Esophagus muscularis mucosa (tissue), 4 donors: Measurements from ENCODE around the gene PON1. TPM values are rescaled to one million over a fixed set of nuclear protein-coding genes. Genes with fewer than 3 reads are reported as not detected.

Experiments
- DNase-seq: peaks from one replicate; pipeline ENCODE4 v3.0.0-alpha.2; 2017; ENCODE audit errors: extremely low spot score
- H3K27ac ChIP-seq, 4 donors: fragments of 200-600 bp; sonication (generic); replicated peaks in 1 of 4; 1 replicate in 3 of 4; 2 replicates in 1 of 4; pipeline ENCODE4 v1.5.1; 2016 to 2019; ENCODE audit warnings: mild to moderate bottlenecking in 1 of 4
- H3K27me3 ChIP-seq, 4 donors: fragments of 200-600 bp; sonication (generic); one replicate each; pipeline versions ENCODE4 v1.5.1 to v1.6.0; 2016 to 2019
- H3K36me3 ChIP-seq, 4 donors: fragments of 200-600 bp; sonication (generic); one replicate each; pipeline ENCODE4 v1.5.1; 2016 to 2019
- H3K4me1 ChIP-seq, 4 donors: fragments of 200-600 bp; sonication (generic); one replicate each; pipeline ENCODE4 v1.5.1; 2016 to 2019
- H3K4me3 ChIP-seq, 4 donors: fragments of 200-600 bp; sonication (generic); 1 replicate in 2 of 4; 2 replicates in 2 of 4; pipeline ENCODE4 v1.5.1; 2016 to 2019; ENCODE audit warnings: mild to moderate bottlenecking in 4 of 4, moderate library complexity in 1 of 4
- H3K9me3 ChIP-seq, 4 donors: fragments of 200-600 bp; sonication (generic); 1 replicate in 3 of 4; 2 replicates in 1 of 4; pipeline ENCODE4 v1.5.1; 2016 to 2019
- CTCF ChIP-seq, 3 experiments: fragments of 200-600 bp in 2 of 3; fragments of 450-650 bp in 1 of 3; sonication (generic) in 2 of 3; IDR thresholded peaks; one replicate each; pipeline ENCODE4 v1.5.1; 2017 to 2019; ENCODE audit warnings: antibody characterized with exemption in 3 of 3, mild to moderate bottlenecking in 2 of 3, moderate library complexity in 1 of 3
- EP300 ChIP-seq: sonication (generic); formaldehyde crosslinking; IDR thresholded peaks from one replicate; pipeline ENCODE4 v1.6.1; 2017; ENCODE audit warnings: antibody characterized with exemption
- POLR2A ChIP-seq: fragments of 450-650 bp; IDR thresholded peaks from one replicate; pipeline ENCODE4 v1.6.1; 2017; ENCODE audit warnings: antibody characterized with exemption, moderate library complexity, mild to moderate bottlenecking, low read depth
- POLR2AphosphoS5 ChIP-seq, 2 donors: sonication (generic); formaldehyde crosslinking; IDR thresholded peaks; one replicate each; pipeline ENCODE4 v1.6.1; 2017; ENCODE audit warnings: antibody characterized with exemption in 2 of 2
- WGBS: methylation state at CpG from one replicate; pipeline ENCODE4 v1.1.5; 2018; 5-methylcytosine and 5-hydroxymethylcytosine counted together
- intact Hi-C: fragments of 100-400 bp; cut with DNase I; formaldehyde crosslinking; loops from one replicate; pipeline ENCODE4 v1.15.1; 2023
- total RNA-seq, 4 donors: library from RNA; depleted of rRNA; stranded (reverse); fragments of >200 nt; gene quantifications; one replicate each; pipeline versions ENCODE4 v1.1.0 to v1.2.1, GENCODE V29; 2016

Gene PON1
- total RNA-seq, 4 donors from 2014 or later, result not detected

DNA sequence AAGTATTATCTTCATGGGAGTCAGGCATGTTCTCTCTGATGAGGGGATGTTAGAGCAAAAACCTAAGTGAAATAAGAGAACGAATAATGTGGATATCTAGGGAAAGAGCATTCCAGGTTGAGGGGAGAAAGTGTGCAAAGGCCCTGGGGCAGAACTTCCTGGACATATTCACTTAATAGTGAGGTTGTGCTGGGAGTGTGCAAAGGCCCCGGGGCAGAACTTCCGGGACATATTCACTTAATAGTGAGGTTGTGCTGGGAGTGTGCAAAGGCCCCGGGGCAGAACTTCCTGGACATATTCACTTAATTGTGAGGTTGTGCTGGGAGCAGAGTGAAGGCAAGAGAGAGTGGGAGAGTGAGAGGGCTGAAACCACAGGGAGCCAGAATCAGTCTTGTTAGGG, 11.8 kb downstream of the PON1 start:
- Histone ChIP-seq H3K9me3 (no peaks in the 10 kb centered on the region), H3K4me1 (no peaks in the 10 kb centered on the region), H3K27me3 (no peaks in the 10 kb centered on the region), H3K27ac (no peak overlapping the region), H3K4me3 (no peak overlapping the region), H3K36me3 (no peaks in the 10 kb centered on the region)
- no peak for TF ChIP-seq CTCF (IDR thresholded peaks at IDR 0.05)
- TF ChIP-seq POLR2A, result no peak
- no peak for TF ChIP-seq EP300
- no peak for TF ChIP-seq POLR2AphosphoS5 (IDR thresholded peaks at IDR 0.05)
- 94% methylated on average over 4 of the region's 4 CpGs for WGBS
- intact Hi-C loops, result no loop called here
- DNase-seq, result peak; percentile 53

DNA sequence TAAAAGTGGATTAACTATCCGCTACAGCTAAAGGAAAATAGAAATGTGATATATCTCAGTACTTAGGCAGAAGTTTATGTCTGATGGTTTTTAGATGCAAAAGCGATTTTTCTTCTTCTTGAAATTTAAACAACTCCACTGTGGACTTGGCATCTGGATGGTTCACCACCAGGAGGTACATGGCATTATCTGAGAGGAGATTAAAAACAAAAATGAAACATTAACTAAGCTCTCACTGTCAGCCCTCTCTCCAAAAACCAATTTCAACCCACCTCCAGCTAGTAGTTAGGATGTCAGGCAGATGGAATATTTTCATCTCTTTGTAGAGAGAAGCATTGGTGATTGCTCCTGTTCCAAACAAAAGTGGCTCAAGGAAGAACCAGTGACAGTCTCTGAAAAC, 12.9 kb downstream of the PON1 start:
- intact Hi-C loops, result no loop called here

DNA sequence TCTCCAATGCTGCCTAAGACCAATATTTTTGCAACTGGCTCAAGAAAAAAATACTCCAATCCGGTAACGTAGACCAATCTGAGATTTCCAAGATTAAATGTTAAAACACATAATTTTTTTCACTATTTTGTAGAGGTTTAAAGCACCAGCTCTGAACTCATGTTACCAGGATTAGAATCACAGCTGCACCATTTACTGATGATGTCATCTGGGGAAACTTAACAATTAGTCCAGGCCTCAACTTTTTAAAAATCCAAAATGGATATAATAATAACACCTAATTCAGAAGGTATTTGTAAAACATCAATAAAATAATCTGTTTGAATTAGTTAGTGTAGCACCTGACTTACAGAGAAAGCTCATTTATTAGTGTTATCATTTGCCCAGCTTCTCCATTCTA, 14.4 kb downstream of the PON1 start:
- WGBS, result 86% methylated on average over 2 of the region's 2 CpGs
- no peak for DNase-seq
- no peaks in the 10 kb centered on the region for H3K4me1 ChIP-seq
- no peak overlapping the region for H3K27ac ChIP-seq
- no peak for TF ChIP-seq CTCF (IDR thresholded peaks at IDR 0.05)
- TF ChIP-seq EP300, result no peak
- no peak for TF ChIP-seq POLR2AphosphoS5 (IDR thresholded peaks at IDR 0.05)
- TF ChIP-seq POLR2A, result no peak
- intact Hi-C loops, result no loop called here
- no peaks in the 10 kb centered on the region for H3K9me3 ChIP-seq
- no peaks in the 10 kb centered on the region for H3K27me3 ChIP-seq
- H3K4me3 ChIP-seq, result no peak overlapping the region
- H3K36me3 ChIP-seq, result no peaks in the 10 kb centered on the region

More for the DNA sequence above, 12.9 kb downstream of the PON1 start:
- no peak for DNase-seq
- Histone ChIP-seq H3K9me3 (no peaks in the 10 kb centered on the region), H3K27ac (no peak overlapping the region), H3K27me3 (no peaks in the 10 kb centered on the region), H3K36me3 (no peaks in the 10 kb centered on the region), H3K4me1 (no peaks in the 10 kb centered on the region), H3K4me3 (no peak overlapping the region)
- TF ChIP-seq POLR2AphosphoS5 (IDR thresholded peaks at IDR 0.05), result no peak
- TF ChIP-seq POLR2A, result no peak
- no peak for TF ChIP-seq EP300
- no peak for TF ChIP-seq CTCF (IDR thresholded peaks at IDR 0.05)
- WGBS, result 66% methylated on average over 2 of the region's 2 CpGs

DNA sequence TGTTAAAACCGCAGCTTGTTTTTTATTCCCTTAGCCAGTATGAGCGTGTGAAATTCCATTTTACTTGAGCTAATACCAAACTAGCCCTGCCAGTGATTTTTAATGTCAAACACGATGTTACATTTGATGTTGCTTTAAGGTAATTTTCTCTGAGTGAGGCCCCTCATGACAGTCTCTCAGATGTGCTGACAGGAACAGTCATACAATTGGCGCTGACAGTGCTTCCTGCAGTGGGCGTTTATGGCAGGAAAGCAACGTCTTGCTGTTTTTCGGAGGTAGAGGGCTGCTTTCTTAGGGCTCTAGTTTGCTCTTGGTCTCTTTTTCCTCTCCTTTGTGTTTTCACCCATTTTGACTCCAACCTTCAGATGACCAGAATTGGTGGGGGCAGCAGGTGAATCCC, 19.3 kb downstream of the PON1 start:
- no peak overlapping the region for H3K27ac ChIP-seq
- H3K4me3 ChIP-seq, result no peak overlapping the region
- peaks cover 0 to 3% (median 0%) of the 10 kb centered on the region in 4 donors for H3K27me3 ChIP-seq
- DNase-seq, result no peak
- intact Hi-C loops, result no loop called here
- H3K9me3 ChIP-seq, result no peaks in the 10 kb centered on the region
- no peaks in the 10 kb centered on the region for H3K36me3 ChIP-seq
- TF ChIP-seq EP300 (no peak), POLR2AphosphoS5 (IDR thresholded peaks at IDR 0.05) (no peak), POLR2A (no peak), CTCF (IDR thresholded peaks at IDR 0.05) (no peak)
- no peaks in the 10 kb centered on the region for H3K4me1 ChIP-seq
- WGBS, result 62% methylated on average over 7 of the region's 7 CpGs
